Endodermal cell (in vitro differentiated cells): ENCODE data around the gene ARID5B. TPM values are rescaled to one million over a fixed set of nuclear protein-coding genes. Genes with fewer than 3 reads are reported as not detected.

Source experiments
- DNase-seq: peaks from one replicate; pipeline ENCODE4 v3.0.0-alpha.2; 2017
- H3K27ac ChIP-seq: 2 replicates; pipeline ENCODE4 v1.5.1; 2013; ENCODE audit warnings: mild to moderate bottlenecking, low read depth, low read length, moderate library complexity
- H3K27me3 ChIP-seq: 2 replicates; pipeline ENCODE4 v1.6.1; 2013; ENCODE audit warnings: mild to moderate bottlenecking, low read length, moderate library complexity; ENCODE audit not compliant: insufficient read depth, control insufficient read depth, poor library complexity, severe bottlenecking
- H3K36me3 ChIP-seq: 2 replicates; pipeline ENCODE4 v1.7.0; 2013; ENCODE audit warnings: mild to moderate bottlenecking, low read length, moderate library complexity; ENCODE audit not compliant: control insufficient read depth, insufficient read depth
- H3K4me1 ChIP-seq: one replicate; pipeline ENCODE4 v1.7.0; 2013; ENCODE audit warnings: low read length; ENCODE audit not compliant: control insufficient read depth, insufficient read depth
- H3K4me3 ChIP-seq: 2 replicates; pipeline ENCODE4 v1.5.1; 2013; ENCODE audit warnings: mild to moderate bottlenecking, low read length, moderate library complexity
- H3K9ac ChIP-seq: 2 replicates; pipeline ENCODE4 v1.6.1; 2013; ENCODE audit warnings: mild to moderate bottlenecking, low read length, moderate library complexity; ENCODE audit not compliant: poor library complexity, severe bottlenecking; ENCODE audit errors: extremely low read depth
- H3K9me3 ChIP-seq: 2 replicates; pipeline ENCODE4 v1.6.1; 2013; ENCODE audit warnings: mild to moderate bottlenecking, low read length, moderate library complexity; ENCODE audit not compliant: control insufficient read depth
- H3K27ac Mint-ChIP-seq: 2 replicates; pipeline ENCODE4 v1.8.0; 2020; ENCODE audit warnings: mixed read lengths
- H3K27me3 Mint-ChIP-seq: 2 replicates; pipeline ENCODE4 v1.8.0; 2021; ENCODE audit warnings: mild to moderate bottlenecking, mixed read lengths; ENCODE audit not compliant: insufficient read depth
- H3K36me3 Mint-ChIP-seq: 2 replicates; pipeline ENCODE4 v1.8.0; 2020; ENCODE audit warnings: low read depth, mixed read lengths
- H3K4me1 Mint-ChIP-seq: 2 replicates; pipeline ENCODE4 v1.8.0; 2020; ENCODE audit warnings: mixed read lengths
- H3K4me3 Mint-ChIP-seq: 2 replicates; pipeline ENCODE4 v1.8.0; 2020; ENCODE audit warnings: mild to moderate bottlenecking, moderate library complexity, mixed read lengths
- H3K9me3 Mint-ChIP-seq: 2 replicates; pipeline ENCODE4 v1.8.0; 2020; ENCODE audit warnings: mild to moderate bottlenecking, mixed read lengths
- WGBS, 2 experiments: methylation state at CpG; one replicate each; pipeline versions ENCODE4 v1.1.5 to v1.1.7; 2013; ENCODE audit warnings: missing lambda C conversion rate in 2 of 2, mixed read lengths in 1 of 2; ENCODE audit not compliant: insufficient coverage in 1 of 2, insufficient read length in 1 of 2; 5-methylcytosine and 5-hydroxymethylcytosine counted together
- total RNA-seq, 2 donors: library from RNA; stranded (reverse); fragmentation: NEBNext Ultra II Directional in 1 of 2; extraction: Animal tissue kit (Norgen Biotek cat#: 25700) in 1 of 2; gene quantifications; 2 replicates in 1 of 2; 3 replicates in 1 of 2; pipeline ENCODE4 v1.2.1, GENCODE V29; 2021
- TF ChIP-seq, protein P1 (sequence below): fragments of 200-600 bp; sonication (generic); conservative IDR thresholded peaks from 2 replicates; pipeline ENCODE4 v1.5.0; 2021; ENCODE audit warnings: antibody characterized with exemption, mild to moderate bottlenecking

The ARID5B gene
- total RNA-seq, 2 donors from 2014 or later: 1.2 to 1.8 TPM

DNA sequence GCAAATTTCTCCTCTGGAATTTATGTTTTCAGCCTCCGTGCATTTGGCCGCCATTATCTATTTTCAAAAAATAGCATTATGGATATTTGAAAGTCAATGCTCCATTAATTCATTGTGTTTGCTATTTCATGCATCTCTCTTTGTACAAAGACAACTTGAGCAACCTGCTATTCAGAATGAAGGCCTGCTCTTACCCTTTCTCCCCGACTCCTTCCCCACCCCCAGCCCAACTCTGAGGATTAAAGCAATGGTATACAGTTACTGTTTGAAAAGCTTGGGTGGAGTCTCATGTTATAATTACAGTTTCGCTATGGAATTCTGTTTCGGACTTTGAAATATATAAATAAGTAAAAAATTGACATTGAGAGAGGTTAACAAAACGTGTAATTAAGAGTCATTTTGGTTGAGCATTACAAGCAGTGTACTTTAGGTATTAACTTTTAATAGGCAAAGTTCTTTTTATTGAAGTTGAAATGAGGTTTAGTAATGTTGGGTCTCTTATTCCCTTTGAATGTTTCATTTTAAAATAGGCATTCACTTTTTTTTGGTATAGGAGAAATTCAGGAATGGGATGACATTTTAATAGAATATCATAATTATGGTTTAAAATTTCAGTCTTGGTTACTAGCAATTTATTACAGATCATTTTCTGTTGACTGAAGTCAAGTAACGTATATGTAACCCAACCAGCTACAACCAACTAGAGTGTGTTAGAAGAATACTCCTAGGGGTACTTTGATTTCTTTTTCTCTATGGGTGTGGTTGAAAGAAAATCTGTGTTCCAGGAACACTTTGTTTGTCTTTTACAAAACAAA, 93.1 kb downstream of the ARID5B start:
- no peak for DNase-seq
- H3K27me3 Mint-ChIP-seq: no peaks in the 10 kb centered on the region
- Histone ChIP-seq H3K4me1 (no peaks in the 10 kb centered on the region), H3K36me3 (no peaks in the 10 kb centered on the region), H3K9me3 (no peaks in the 10 kb centered on the region), H3K9ac (no peak overlapping the region), H3K4me3 (no peak overlapping the region), H3K27me3 (no peaks in the 10 kb centered on the region), H3K27ac (no peak overlapping the region)
- H3K9me3 Mint-ChIP-seq: no peaks in the 10 kb centered on the region
- WGBS, 2 experiments: 79 to 80% methylated on average over 3 to 7 of the region's 7 CpGs
- H3K36me3 Mint-ChIP-seq: no peaks in the 10 kb centered on the region
- H3K27ac Mint-ChIP-seq: no peak overlapping the region
- TF ChIP-seq, protein P1, sequence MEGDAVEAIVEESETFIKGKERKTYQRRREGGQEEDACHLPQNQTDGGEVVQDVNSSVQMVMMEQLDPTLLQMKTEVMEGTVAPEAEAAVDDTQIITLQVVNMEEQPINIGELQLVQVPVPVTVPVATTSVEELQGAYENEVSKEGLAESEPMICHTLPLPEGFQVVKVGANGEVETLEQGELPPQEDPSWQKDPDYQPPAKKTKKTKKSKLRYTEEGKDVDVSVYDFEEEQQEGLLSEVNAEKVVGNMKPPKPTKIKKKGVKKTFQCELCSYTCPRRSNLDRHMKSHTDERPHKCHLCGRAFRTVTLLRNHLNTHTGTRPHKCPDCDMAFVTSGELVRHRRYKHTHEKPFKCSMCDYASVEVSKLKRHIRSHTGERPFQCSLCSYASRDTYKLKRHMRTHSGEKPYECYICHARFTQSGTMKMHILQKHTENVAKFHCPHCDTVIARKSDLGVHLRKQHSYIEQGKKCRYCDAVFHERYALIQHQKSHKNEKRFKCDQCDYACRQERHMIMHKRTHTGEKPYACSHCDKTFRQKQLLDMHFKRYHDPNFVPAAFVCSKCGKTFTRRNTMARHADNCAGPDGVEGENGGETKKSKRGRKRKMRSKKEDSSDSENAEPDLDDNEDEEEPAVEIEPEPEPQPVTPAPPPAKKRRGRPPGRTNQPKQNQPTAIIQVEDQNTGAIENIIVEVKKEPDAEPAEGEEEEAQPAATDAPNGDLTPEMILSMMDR: no peak
- no peak overlapping the region for H3K4me3 Mint-ChIP-seq
- no peaks in the 10 kb centered on the region for H3K4me1 Mint-ChIP-seq

DNA sequence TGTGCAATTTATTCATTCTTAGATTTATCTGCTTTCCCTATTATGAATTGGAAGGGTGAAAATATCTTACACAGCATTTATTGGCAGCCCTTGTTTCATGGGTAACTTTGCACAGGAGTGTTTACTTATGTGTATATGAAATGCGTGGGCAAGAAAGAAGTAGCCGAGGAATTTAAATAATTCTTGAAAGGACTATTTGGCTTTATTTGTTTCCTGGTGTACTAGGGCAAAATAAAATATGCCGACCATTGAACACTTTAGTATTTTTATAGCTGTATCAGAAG, 93.7 kb downstream of the ARID5B start:
- Histone ChIP-seq H3K9ac (no peak overlapping the region), H3K27ac (no peak overlapping the region), H3K4me1 (no peaks in the 10 kb centered on the region), H3K4me3 (no peak overlapping the region), H3K9me3 (no peaks in the 10 kb centered on the region), H3K36me3 (no peaks in the 10 kb centered on the region), H3K27me3 (no peaks in the 10 kb centered on the region)
- 94 to 100% methylated on average over 1 to 3 of the region's 3 CpGs for WGBS, 2 experiments
- Mint-ChIP-seq H3K36me3 (no peaks in the 10 kb centered on the region), H3K4me3 (no peak overlapping the region), H3K9me3 (no peaks in the 10 kb centered on the region), H3K27me3 (no peaks in the 10 kb centered on the region), H3K27ac (no peak overlapping the region), H3K4me1 (no peaks in the 10 kb centered on the region)
- no peak for DNase-seq
- TF ChIP-seq, protein P1: no peak

DNA sequence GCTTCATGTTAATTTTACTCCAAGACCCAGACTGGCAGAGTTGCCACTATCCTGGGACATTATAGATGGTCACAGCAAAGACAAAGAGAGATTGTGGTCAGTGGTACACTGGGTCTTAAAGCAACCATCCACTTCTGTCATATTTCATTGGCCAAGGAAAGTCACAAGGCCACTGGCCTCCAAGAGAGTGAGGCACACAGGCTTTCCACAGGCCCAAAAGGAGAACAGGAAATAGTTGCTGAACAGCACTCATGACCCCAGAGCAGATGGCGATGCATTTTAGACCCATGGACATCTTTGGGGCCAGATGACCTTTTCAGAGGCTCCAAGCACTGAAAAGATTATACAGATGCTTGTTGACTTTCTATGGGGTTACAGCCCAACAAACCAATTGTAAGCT, 97.4 kb downstream of the ARID5B start:
- no peak for DNase-seq
- H3K4me1 Mint-ChIP-seq: peaks cover 3% of the 10 kb centered on the region
- H3K4me3 Mint-ChIP-seq: no peak overlapping the region
- H3K4me1 ChIP-seq: no peaks in the 10 kb centered on the region
- no peaks in the 10 kb centered on the region for H3K27me3 Mint-ChIP-seq
- H3K27me3 ChIP-seq: no peaks in the 10 kb centered on the region
- WGBS, 2 experiments: 96 to 100% methylated on average over 1 of the region's 1 CpG
- H3K9me3 ChIP-seq: no peaks in the 10 kb centered on the region
- no peak overlapping the region for H3K27ac ChIP-seq
- H3K27ac Mint-ChIP-seq: no peak overlapping the region
- H3K36me3 ChIP-seq: no peaks in the 10 kb centered on the region
- no peaks in the 10 kb centered on the region for H3K9me3 Mint-ChIP-seq
- TF ChIP-seq, protein P1: no peak
- H3K36me3 Mint-ChIP-seq: no peaks in the 10 kb centered on the region
- no peak overlapping the region for H3K4me3 ChIP-seq
- H3K9ac ChIP-seq: no peak overlapping the region
